Endothelial cell of umbilical vein (primary cell): ENCODE results near the gene GIMAP8. TPM values are rescaled to one million over a fixed set of nuclear protein-coding genes. Genes with fewer than 3 reads are reported as not detected.

Source experiments
- BruUV-seq: library from RNA; stranded (reverse); fragments of 400-500 nt; replicated peaks from 2 replicates; lab custom pipeline; 2021; lab: Mats Ljungman, UMichigan
- CTCF ChIA-PET: fragments of 300-600, 350-600 bp; sonication (Branson Sonifier 250); formaldehyde crosslinking; loops from one replicate; lab custom pipeline; 2021; ENCODE audit warnings: antibody characterized with exemption, inconsistent platforms; lab: Charles Lee
- POLR2A ChIA-PET: fragments of 300-600, 350-600 bp; sonication (Branson Sonifier 250); formaldehyde crosslinking; loops from one replicate; lab custom pipeline; 2021; ENCODE audit warnings: antibody characterized with exemption, inconsistent platforms; lab: Charles Lee
- DNase-seq: peaks from one replicate; pipeline ENCODE4 v3.0.0-alpha.2; 2011; ENCODE audit warnings: low read depth, low spot score
- FAIRE-seq: peaks from 2 replicates; lab custom pipeline; 2011; peaks lifted over from hg19 to GRCh38; lab: Jason Lieb, UNC
- H2AFZ ChIP-seq: 2 replicates; pipeline ENCODE4 v1.6.0; 2012; ENCODE audit warnings: low read depth, low read length, control low read depth, inconsistent platforms
- H3K27ac ChIP-seq: 2 replicates; pipeline ENCODE4 v1.5.1; 2011; ENCODE audit warnings: low read depth, mild to moderate bottlenecking, control low read depth, low read length, moderate library complexity; ENCODE audit not compliant: insufficient read depth
- H3K27me3 ChIP-seq, 2 experiments: 2 replicates each; pipeline versions ENCODE4 v1.6.0 to v1.6.1; 2011; ENCODE audit warnings: low read length in 2 of 2, mixed read lengths in 1 of 2; ENCODE audit not compliant: control insufficient read depth in 2 of 2, insufficient read depth in 2 of 2
- H3K36me3 ChIP-seq, 2 experiments: 2 replicates in 1 of 2; 3 replicates in 1 of 2; pipeline ENCODE4 v1.5.1; 2011; ENCODE audit warnings: low read length in 2 of 2, mild to moderate bottlenecking in 1 of 2, moderate library complexity in 1 of 2; ENCODE audit not compliant: control insufficient read depth in 2 of 2, insufficient read depth in 2 of 2; ENCODE audit errors: extremely low read depth in 1 of 2
- H3K4me1 ChIP-seq: 3 replicates; pipeline ENCODE4 v1.5.1; 2011; ENCODE audit warnings: mild to moderate bottlenecking, low read length; ENCODE audit not compliant: control insufficient read depth, insufficient read depth; ENCODE audit errors: extremely low read depth
- H3K4me2 ChIP-seq: 2 replicates; pipeline ENCODE4 v1.6.1; 2011; ENCODE audit warnings: low read length, control low read depth, mixed read lengths; ENCODE audit not compliant: insufficient read depth
- H3K4me3 ChIP-seq, 3 experiments: fragments of 200-600 bp in 1 of 3; sonication (generic), shearing (Covaris generic) in 1 of 3; replicated peaks in 1 of 3; 2 replicates each; pipeline ENCODE4 v1.5.1; 2011 to 2016; ENCODE audit warnings: control low read depth in 3 of 3, low read length in 3 of 3, mild to moderate bottlenecking in 2 of 3, inconsistent platforms in 1 of 3, low read depth in 1 of 3, moderate library complexity in 1 of 3; ENCODE audit not compliant: insufficient read depth in 1 of 3
- H3K79me2 ChIP-seq: 2 replicates; pipeline ENCODE4 v1.6.0; 2012; ENCODE audit warnings: low read length, inconsistent platforms; ENCODE audit not compliant: control insufficient read depth, insufficient read depth
- H3K9ac ChIP-seq: replicated peaks from 2 replicates; pipeline ENCODE3; 2011; ENCODE audit warnings: low read length, control low read depth; ENCODE audit not compliant: insufficient read depth; ENCODE audit errors: extremely low read depth
- H3K9me1 ChIP-seq: replicated peaks from 3 replicates; pipeline ENCODE4 v1.6.0; 2011; ENCODE audit warnings: mild to moderate bottlenecking, low read length; ENCODE audit not compliant: control insufficient read depth, insufficient read depth; ENCODE audit errors: extremely low read depth
- H3K9me3 ChIP-seq: replicated peaks from 2 replicates; pipeline ENCODE4 v1.5.1; 2012; ENCODE audit warnings: low read length, inconsistent platforms; ENCODE audit not compliant: control insufficient read depth, insufficient read depth
- H4K20me1 ChIP-seq: replicated peaks from 2 replicates; pipeline ENCODE3; 2011; ENCODE audit warnings: mild to moderate bottlenecking, low read length; ENCODE audit not compliant: control insufficient read depth, insufficient read depth; ENCODE audit errors: extremely low read depth
- CTCF ChIP-seq, 2 donors: IDR thresholded peaks; 1 replicate in 1 of 2; 2 replicates in 1 of 2; pipeline ENCODE4 v1.5.1; 2011; ENCODE audit warnings: low read length in 2 of 2, mild to moderate bottlenecking in 2 of 2, moderate library complexity in 2 of 2, control low read depth in 1 of 2, inconsistent platforms in 1 of 2, low read depth in 1 of 2; ENCODE audit not compliant: insufficient read depth in 1 of 2; ENCODE audit errors: extremely low read depth in 1 of 2
- EZH2 ChIP-seq: IDR thresholded peaks from 2 replicates; pipeline ENCODE4 v1.6.1; 2012; ENCODE audit warnings: borderline replicate concordance, low read depth, mild to moderate bottlenecking, moderate library complexity, low read length, inconsistent platforms; ENCODE audit not compliant: severe bottlenecking
- FOS ChIP-seq: IDR thresholded peaks from 2 replicates; pipeline ENCODE4 v1.6.1; 2011; ENCODE audit warnings: mild to moderate bottlenecking, low read length, moderate library complexity, borderline replicate concordance; ENCODE audit not compliant: insufficient read depth
- GATA2 ChIP-seq: IDR thresholded peaks from 2 replicates; pipeline ENCODE4 v1.7.0; 2011; ENCODE audit warnings: low read depth, mild to moderate bottlenecking, moderate library complexity, mixed read lengths, low read length; ENCODE audit not compliant: insufficient read length, insufficient read depth
- JUN ChIP-seq: IDR thresholded peaks from 2 replicates; pipeline ENCODE4 v1.6.1; 2011; ENCODE audit warnings: borderline replicate concordance, low read depth; ENCODE audit not compliant: insufficient read length, insufficient read depth
- MAX ChIP-seq: IDR thresholded peaks from 2 replicates; pipeline ENCODE4 v1.6.1; 2011; ENCODE audit not compliant: insufficient read depth, insufficient read length
- MYC ChIP-seq: IDR thresholded peaks from one replicate; pipeline ENCODE4 v1.6.1; 2011; ENCODE audit warnings: mild to moderate bottlenecking, low read depth, low read length
- POLR2A ChIP-seq: IDR thresholded peaks from 2 replicates; pipeline ENCODE4 v1.6.1; 2012; ENCODE audit warnings: low read depth, mild to moderate bottlenecking, control low read depth, low read length
- POLR2AphosphoS5 ChIP-seq: IDR thresholded peaks from 2 replicates; pipeline ENCODE4 v1.6.1; 2012; ENCODE audit warnings: low read depth, mild to moderate bottlenecking, control low read depth, low read length, moderate library complexity; ENCODE audit not compliant: insufficient read depth
- dilution Hi-C: fragments of 300-500 bp; cut with MboI; formaldehyde crosslinking; loops from one replicate; pipeline ENCODE4 v1.15.0; 2019; ENCODE audit warnings: low sequenced_read_pairs; ENCODE audit not compliant: extremely low pct_ligation_motif_present
- intact Hi-C: fragments of 100-400 bp; cut with micrococcal nuclease; formaldehyde crosslinking; loops from one replicate; pipeline ENCODE4 v1.10.0; 2022
- polyA plus RNA-seq, 4 experiments: library from polyadenylated mRNA; depleted of rRNA in 3 of 4; stranded (reverse) in 3 of 4; unstranded in 1 of 4; fragments of >200 nt; gene quantifications; 2 replicates each; pipeline versions ENCODE4 v1.2.1 to v1.2.3, GENCODE V29; 2011 to 2012; ENCODE audit warnings: missing spikeins in 1 of 4
- total RNA-seq: library from RNA; stranded (reverse); gene quantifications from 2 replicates; pipeline ENCODE4 v1.2.3, GENCODE V29; 2021

The GIMAP8 gene
- total and polyA plus RNA-seq, 2 donors (not counting 3 experiments of a cell fraction or from before 2014, with no cell fraction given): 32.2 to 71.8 TPM

- no peaks in the 10 kb centered on the region for H3K9me1 ChIP-seq
- H3K27ac ChIP-seq: no peak overlapping the region
- no peak overlapping the region for H3K9ac ChIP-seq
- H2AFZ ChIP-seq: no peak overlapping the region
- H3K36me3 ChIP-seq: no peaks in the 10 kb centered on the region
- BruUV-seq: no TSS peak
- no peaks in the 10 kb centered on the region for H3K9me3 ChIP-seq
- no peak for TF ChIP-seq POLR2AphosphoS5
- no peak for TF ChIP-seq MAX
- no peak for TF ChIP-seq POLR2A
- no peak for TF ChIP-seq JUN
- peaks cover 5 to 10% of the 10 kb centered on the region in 2 experiments for H3K27me3 ChIP-seq
- H4K20me1 ChIP-seq: no peaks in the 10 kb centered on the region
- DNase-seq: no peak
- no peak overlapping the region for H3K4me3 ChIP-seq
- no peak overlapping the region for H3K4me2 ChIP-seq
- no peaks in the 10 kb centered on the region for H3K79me2 ChIP-seq
- ChIA-PET CTCF (interaction anchor here (1.6 kb wide), 1 partner anchor 8 kb away, joined by 4 read pairs; no protein-coding TSS in a partner anchor), POLR2A (no interaction called here)
- no peak for FAIRE-seq
- no peaks in the 10 kb centered on the region for H3K4me1 ChIP-seq
- intact Hi-C loops (no loop called here), dilution Hi-C loops (no loop called here)
Observed at GRCh38 chr7:150429699-150430098, 20.7 kb upstream of the GIMAP8 start.

- no peak overlapping the region for H3K4me2 ChIP-seq
- no peaks in the 10 kb centered on the region for H3K9me3 ChIP-seq
- no peak overlapping the region for H2AFZ ChIP-seq
- no TSS peak for BruUV-seq
- H3K9me1 ChIP-seq: no peaks in the 10 kb centered on the region
- FAIRE-seq: no peak
- H4K20me1 ChIP-seq: no peaks in the 10 kb centered on the region
- H3K4me3 ChIP-seq: no peak overlapping the region
- intact Hi-C loops (no loop called here), dilution Hi-C loops (no loop called here)
- H3K79me2 ChIP-seq: no peaks in the 10 kb centered on the region
- no peak overlapping the region for H3K9ac ChIP-seq
- POLR2A ChIA-PET: no interaction called here
- no peak for TF ChIP-seq CTCF (IDR thresholded peaks at IDR 0.05; ENCODE audit: extremely low read depth in 1 of 2, insufficient read depth in 1 of 2, low read depth in 1 of 2, low read length in 2 of 2)
- TF ChIP-seq MAX: no peak
- no peak for TF ChIP-seq JUN
- TF ChIP-seq GATA2: no peak
- TF ChIP-seq EZH2: no peak
- no peak for TF ChIP-seq POLR2AphosphoS5
- TF ChIP-seq FOS: no peak
- TF ChIP-seq POLR2A: no peak
- TF ChIP-seq MYC: no peak
- H3K27me3 ChIP-seq: peaks cover 5 to 10% of the 10 kb centered on the region in 2 experiments
- CTCF ChIA-PET: interaction anchor here (1.0 to 1.6 kb wide), 2 partner anchors 9 to 76 kb away, joined by 4 read pairs; no protein-coding TSS in a partner anchor
- DNase-seq: no peak
- no peaks in the 10 kb centered on the region for H3K36me3 ChIP-seq
- no peaks in the 10 kb centered on the region for H3K4me1 ChIP-seq
- no peak overlapping the region for H3K27ac ChIP-seq
Observed at GRCh38 chr7:150430465-150431085, 19.9 kb upstream of the GIMAP8 start.
